Neutrophil (primary cell): ENCODE results near the gene PRR20C.
"Not testable (repeated sequence)": the region's sequence is repeated elsewhere in the genome, so short reads cannot be mapped to it uniquely, and the experiment has no call there.

Experiments
- H3K27ac ChIP-seq: fragments of 200-600 bp; sonication (generic); 2 replicates; pipeline ENCODE4 v1.5.1; 2016; ENCODE audit warnings: mild to moderate bottlenecking, moderate library complexity
- H3K27me3 ChIP-seq: fragments of 200-600 bp; sonication (generic); 2 replicates; pipeline ENCODE4 v1.6.0; 2016; ENCODE audit warnings: mild to moderate bottlenecking
- H3K36me3 ChIP-seq: fragments of 200-600 bp; sonication (generic); 2 replicates; pipeline ENCODE4 v1.5.1; 2017
- H3K4me1 ChIP-seq, 2 experiments: fragments of 200-600 bp in 1 of 2; sonication (generic) in 1 of 2; 1 replicate in 1 of 2; 2 replicates in 1 of 2; pipeline versions ENCODE4 v1.5.1 to v1.6.1; 2013 to 2016; ENCODE audit warnings: low read depth in 1 of 2, low read length in 1 of 2, mild to moderate bottlenecking in 1 of 2, moderate library complexity in 1 of 2; ENCODE audit not compliant: control insufficient read depth in 1 of 2, insufficient read depth in 1 of 2
- H3K4me3 ChIP-seq, 2 experiments: fragments of 200-600 bp in 1 of 2; sonication (generic) in 1 of 2; 1 replicate in 1 of 2; 2 replicates in 1 of 2; pipeline ENCODE4 v1.5.1; 2013 to 2016; ENCODE audit warnings: low read depth in 1 of 2, low read length in 1 of 2, mild to moderate bottlenecking in 1 of 2, moderate library complexity in 1 of 2
- H3K9me3 ChIP-seq: fragments of 200-600 bp; sonication (generic); 2 replicates; pipeline ENCODE4 v1.5.1; 2016
- CTCF ChIP-seq: fragments of 200-600 bp; sonication (generic); IDR thresholded peaks from 2 replicates; pipeline ENCODE4 v1.5.1; 2016; ENCODE audit warnings: antibody characterized with exemption

PRR20C gene

GRCh38 chr13:57138988-57139387, 14.9 kb upstream of the PRR20C start:
- Histone ChIP-seq H3K9me3 (no peaks in the 10 kb centered on the region), H3K36me3 (no peaks in the 10 kb centered on the region), H3K4me1 (no peaks in the 10 kb centered on the region), H3K27me3 (no peaks in the 10 kb centered on the region), H3K4me3 (no peak overlapping the region), H3K27ac (no peak overlapping the region)
- TF ChIP-seq CTCF: no peak

- not testable (repeated sequence) for H3K9me3 ChIP-seq, H3K27me3 ChIP-seq, H3K4me1 ChIP-seq, H3K27ac ChIP-seq, H3K36me3 ChIP-seq, H3K4me3 ChIP-seq
Observed at GRCh38 chr13:57139781-57140180, 14.1 kb upstream of the PRR20C start.

GRCh38 chr13:57140235-57140968, 13.5 kb upstream of the PRR20C start, which contains the start of gene PRR20A:
PRR20A (plus strand) TSS chr13:57140918; CDS start chr13:57141305, 387 bp downstream.
- not testable (repeated sequence) for H3K36me3 ChIP-seq, H3K27me3 ChIP-seq, H3K9me3 ChIP-seq, H3K4me3 ChIP-seq, H3K27ac ChIP-seq, H3K4me1 ChIP-seq

GRCh38 chr13:57147188-57147587, 6.7 kb upstream of the PRR20C start, which contains the start of gene PRR20B:
PRR20B (plus strand) TSS chr13:57147488; CDS start chr13:57147875, 387 bp downstream.
- not testable (repeated sequence) for H3K4me1 ChIP-seq, H3K36me3 ChIP-seq, H3K27ac ChIP-seq, H3K27me3 ChIP-seq, H3K4me3 ChIP-seq, H3K9me3 ChIP-seq

GRCh38 chr13:57148106-57148505, 5.8 kb upstream of the PRR20C start:
- H3K27ac ChIP-seq, H3K36me3 ChIP-seq, H3K9me3 ChIP-seq, H3K27me3 ChIP-seq, H3K4me1 ChIP-seq, H3K4me3 ChIP-seq: not testable (repeated sequence)

- not testable (repeated sequence) for H3K9me3 ChIP-seq, H3K4me1 ChIP-seq, H3K27me3 ChIP-seq, H3K36me3 ChIP-seq, H3K27ac ChIP-seq, H3K4me3 ChIP-seq
Observed at GRCh38 chr13:57160332-57160731, 6.5 kb downstream of the PRR20C start, which contains the start of gene PRR20D. PRR20D (plus strand) TSS chr13:57160632; CDS start chr13:57161019, 387 bp downstream.

GRCh38 chr13:57166897-57167296, 13.0 kb downstream of the PRR20C start, which contains the start of gene PRR20E:
PRR20E (plus strand) TSS chr13:57167197; CDS start chr13:57167584, 387 bp downstream.
- H3K4me1 ChIP-seq, H3K27me3 ChIP-seq, H3K9me3 ChIP-seq, H3K27ac ChIP-seq, H3K4me3 ChIP-seq, H3K36me3 ChIP-seq: not testable (repeated sequence)

GRCh38 chr13:57191667-57192066, 37.8 kb downstream of the PRR20C start:
- TF ChIP-seq CTCF: no peak
- H3K36me3 ChIP-seq: no peaks in the 10 kb centered on the region
- no peak overlapping the region for H3K27ac ChIP-seq
- H3K4me1 ChIP-seq: no peaks in the 10 kb centered on the region
- no peaks in the 10 kb centered on the region for H3K9me3 ChIP-seq
- H3K27me3 ChIP-seq: no peaks in the 10 kb centered on the region
- H3K4me3 ChIP-seq: no peak overlapping the region
